H9 (cell line): ENCODE measurements around the gene TLK2. TPM values are rescaled to one million over a fixed set of nuclear protein-coding genes. Genes with fewer than 3 reads are reported as not detected.
"Not testable (repeated sequence)": the region's sequence is repeated elsewhere in the genome, so short reads cannot be mapped to it uniquely, and the experiment has no call there.

Experiments
- DNase-seq: peaks from one replicate; pipeline ENCODE4 v3.0.0-alpha.2; 2017
- H2AFZ ChIP-seq: one replicate; pipeline ENCODE4 v1.6.1; 2013; ENCODE audit warnings: mild to moderate bottlenecking, low read length, control low read depth, moderate library complexity
- H2AK5ac ChIP-seq: 2 replicates; pipeline ENCODE4 v1.6.1; 2013; ENCODE audit warnings: low read length, control low read depth, mixed read lengths; ENCODE audit not compliant: insufficient read length
- H2BK120ac ChIP-seq: one replicate; pipeline ENCODE4 v1.6.1; 2013; ENCODE audit warnings: low read depth, mild to moderate bottlenecking, low read length, control low read depth, inconsistent platforms; ENCODE audit not compliant: poor library complexity, severe bottlenecking
- H2BK12ac ChIP-seq: 2 replicates; pipeline ENCODE4 v1.6.1; 2013; ENCODE audit warnings: low read length, control low read depth, mixed read lengths, low read depth; ENCODE audit not compliant: insufficient read length
- H2BK15ac ChIP-seq: 2 replicates; pipeline ENCODE4 v1.6.1; 2013; ENCODE audit warnings: low read depth, low read length, control low read depth
- H2BK20ac ChIP-seq: one replicate; pipeline ENCODE4 v1.6.1; 2013; ENCODE audit warnings: low read depth, mild to moderate bottlenecking, low read length, control low read depth, inconsistent platforms; ENCODE audit not compliant: poor library complexity, severe bottlenecking
- H2BK5ac ChIP-seq: 2 replicates; pipeline ENCODE4 v1.6.1; 2013; ENCODE audit warnings: low read length, control low read depth, mixed read lengths; ENCODE audit not compliant: insufficient read length
- H3K14ac ChIP-seq: 2 replicates; pipeline ENCODE4 v1.6.1; 2013; ENCODE audit warnings: low read length, control low read depth; ENCODE audit not compliant: insufficient read depth
- H3K18ac ChIP-seq: 2 replicates; pipeline ENCODE4 v1.6.1; 2013; ENCODE audit warnings: low read depth, mild to moderate bottlenecking, mixed read lengths, low read length, control low read depth; ENCODE audit not compliant: insufficient read length
- H3K23ac ChIP-seq: 2 replicates; pipeline ENCODE4 v1.6.1; 2013; ENCODE audit warnings: low read length, control low read depth, mixed read lengths, low read depth; ENCODE audit not compliant: insufficient read length
- H3K23me2 ChIP-seq: 2 replicates; pipeline ENCODE4 v1.6.1; 2013; ENCODE audit warnings: low read depth, mild to moderate bottlenecking, mixed read lengths, low read length, control low read depth; ENCODE audit not compliant: insufficient read length, poor library complexity, severe bottlenecking
- H3K27ac ChIP-seq: 2 replicates; pipeline ENCODE4 v1.5.1; 2013; ENCODE audit warnings: low read length, control low read depth, mixed read lengths, low read depth; ENCODE audit not compliant: insufficient read length
- H3K27me3 ChIP-seq: 2 replicates; pipeline ENCODE4 v1.6.1; 2013; ENCODE audit warnings: low read length, control low read depth, inconsistent platforms; ENCODE audit not compliant: insufficient read depth
- H3K4ac ChIP-seq: 2 replicates; pipeline ENCODE4 v1.6.1; 2013; ENCODE audit warnings: low read depth, mild to moderate bottlenecking, control low read depth, inconsistent platforms, low read length, moderate library complexity
- H3K4me1 ChIP-seq: 2 replicates; pipeline ENCODE4 v1.6.1; 2013; ENCODE audit warnings: low read length, control low read depth, inconsistent platforms; ENCODE audit not compliant: insufficient read depth
- H3K4me2 ChIP-seq: 2 replicates; pipeline ENCODE4 v1.6.1; 2013; ENCODE audit warnings: low read length, control low read depth, mixed read lengths; ENCODE audit not compliant: insufficient read length, insufficient read depth
- H3K56ac ChIP-seq: 2 replicates; pipeline ENCODE4 v1.6.1; 2013; ENCODE audit warnings: low read depth, mild to moderate bottlenecking, mixed read lengths, low read length, control low read depth; ENCODE audit not compliant: insufficient read length
- H3K79me1 ChIP-seq: 2 replicates; pipeline ENCODE4 v1.6.1; 2013; ENCODE audit warnings: low read depth, mild to moderate bottlenecking, moderate library complexity, low read length, control low read depth, inconsistent platforms; ENCODE audit not compliant: insufficient read depth, poor library complexity, severe bottlenecking
- H3K79me2 ChIP-seq: 2 replicates; pipeline ENCODE4 v1.6.1; 2013; ENCODE audit warnings: low read length, control low read depth, inconsistent platforms; ENCODE audit not compliant: insufficient read depth
- H3K9ac ChIP-seq: 2 replicates; pipeline ENCODE4 v1.6.1; 2013; ENCODE audit warnings: low read length, control low read depth, mixed read lengths; ENCODE audit not compliant: insufficient read length; ENCODE audit errors: extremely low read depth
- H3K9me3 ChIP-seq: one replicate; pipeline ENCODE4 v1.6.1; 2013; ENCODE audit warnings: low read depth, low read length, inconsistent platforms; ENCODE audit not compliant: control insufficient read depth
- H3T11ph ChIP-seq: one replicate; pipeline ENCODE4 v1.6.1; 2013; ENCODE audit warnings: mild to moderate bottlenecking, low read length, control low read depth, inconsistent platforms
- H4K20me1 ChIP-seq: one replicate; pipeline ENCODE4 v1.6.1; 2013; ENCODE audit not compliant: control insufficient read depth, insufficient read length, insufficient read depth
- H4K5ac ChIP-seq: 2 replicates; pipeline ENCODE4 v1.6.1; 2013; ENCODE audit warnings: low read depth, mild to moderate bottlenecking, mixed read lengths, low read length, control low read depth; ENCODE audit not compliant: insufficient read length
- H4K8ac ChIP-seq: replicated peaks from 2 replicates; pipeline ENCODE4 v1.6.1; 2013; ENCODE audit warnings: low read length, control low read depth, mixed read lengths, low read depth; ENCODE audit not compliant: insufficient read length
- H4K91ac ChIP-seq: 2 replicates; pipeline ENCODE4 v1.6.1; 2013; ENCODE audit warnings: low read depth, mild to moderate bottlenecking, moderate library complexity, mixed read lengths, low read length, control low read depth; ENCODE audit not compliant: insufficient read length
- H3K27ac Mint-ChIP-seq, 3 experiments: 2 replicates in 2 of 3; 3 replicates in 1 of 3; pipeline ENCODE4 v1.8.0; 2020 to 2021; ENCODE audit warnings: mixed read lengths in 3 of 3, mild to moderate bottlenecking in 1 of 3, moderate library complexity in 1 of 3
- H3K27me3 Mint-ChIP-seq: 2 replicates; pipeline ENCODE4 v1.8.0; 2021; ENCODE audit warnings: low read depth, mild to moderate bottlenecking, moderate library complexity, mixed read lengths
- H3K36me3 Mint-ChIP-seq, 3 experiments: 2 replicates in 2 of 3; 3 replicates in 1 of 3; pipeline ENCODE4 v1.8.0; 2020 to 2021; ENCODE audit warnings: low read depth in 3 of 3, mixed read lengths in 3 of 3; ENCODE audit not compliant: insufficient read depth in 1 of 3
- H3K4me1 Mint-ChIP-seq, 2 experiments: 2 replicates each; pipeline ENCODE4 v1.8.0; 2020; ENCODE audit warnings: mixed read lengths in 2 of 2
- H3K4me3 Mint-ChIP-seq, 2 experiments: 2 replicates in 1 of 2; 3 replicates in 1 of 2; pipeline ENCODE4 v1.8.0; 2020 to 2021; ENCODE audit warnings: mild to moderate bottlenecking in 2 of 2, mixed read lengths in 2 of 2, moderate library complexity in 1 of 2
- H3K9me3 Mint-ChIP-seq, 2 experiments: 2 replicates in 1 of 2; 3 replicates in 1 of 2; pipeline ENCODE4 v1.8.0; 2020; ENCODE audit warnings: mild to moderate bottlenecking in 2 of 2, mixed read lengths in 2 of 2, moderate library complexity in 1 of 2
- CTCF ChIP-seq: fragments of 200-600 bp; sonication (generic); conservative IDR thresholded peaks from 3 replicates; pipeline ENCODE4 v1.8.0; 2021; ENCODE audit warnings: antibody characterized with exemption, mild to moderate bottlenecking
- WGBS: extraction: QIAGEN DNeasy Blood & Tissue Kit; methylation state at CpG from one replicate; pipeline ENCODE4 v1.1.7; 2013; ENCODE audit warnings: missing lambda C conversion rate, low lambda C conversion rate, mixed read lengths; ENCODE audit not compliant: insufficient read length; ENCODE audit errors: extremely low coverage; 5-methylcytosine and 5-hydroxymethylcytosine counted together
- total RNA-seq: library from RNA; stranded (reverse); gene quantifications from 2 replicates; pipeline ENCODE4 v1.2.1, GENCODE V29; 2021

The TLK2 gene
- total RNA-seq, 1 experiment from 2014 or later: 63.7 TPM

GRCh38 chr17:62591333-62591732 is 112.7 kb downstream of the TLK2 start:
- no peak overlapping the region for H4K5ac ChIP-seq
- Mint-ChIP-seq H3K4me3 (no peak overlapping the region), H3K4me1 (no peaks in the 10 kb centered on the region), H3K9me3 (peaks cover 5% of the 10 kb centered on the region in 2 experiments; a peak in 4 of 5 replicates), H3K27ac (peak overlapping the region in 1 of 3 experiments; percentile 75; a peak in 1 of 7 replicates), H3K36me3 (peaks cover 16 to 52% (median 43%) of the 10 kb centered on the region in 3 experiments), H3K27me3 (no peaks in the 10 kb centered on the region)
- H3K23me2 ChIP-seq: no peaks in the 10 kb centered on the region
- no peak overlapping the region for H3K56ac ChIP-seq
- no peaks in the 10 kb centered on the region for H3K27me3 ChIP-seq
- H3K9ac ChIP-seq: no peak overlapping the region
- H3K4ac ChIP-seq: no peak overlapping the region
- no peak for DNase-seq
- H3K4me1 ChIP-seq: no peaks in the 10 kb centered on the region
- H4K91ac ChIP-seq: no peak overlapping the region
- H2BK15ac ChIP-seq: no peak overlapping the region
- H3K79me2 ChIP-seq: no peaks in the 10 kb centered on the region
- H3K4me2 ChIP-seq: no peak overlapping the region
- H2AK5ac ChIP-seq: no peak overlapping the region
- no peak overlapping the region for H3T11ph ChIP-seq
- no peak overlapping the region; the same call in 1 of the 2 replicates for H3K14ac ChIP-seq
- H2BK12ac ChIP-seq: no peak overlapping the region
- no peaks in the 10 kb centered on the region for H3K79me1 ChIP-seq
- H2BK5ac ChIP-seq: no peak overlapping the region
- no peak overlapping the region for H4K8ac ChIP-seq
- no peaks in the 10 kb centered on the region for H3K9me3 ChIP-seq
- H3K27ac ChIP-seq: no peak overlapping the region
- no CpG with 5 or more reads among the region's 6 CpGs for WGBS
- no peak overlapping the region for H3K18ac ChIP-seq
- no peak overlapping the region for H2BK120ac ChIP-seq
- TF ChIP-seq CTCF: no peak
- H4K20me1 ChIP-seq: no peaks in the 10 kb centered on the region
- H3K23ac ChIP-seq: no peak overlapping the region
- H2BK20ac ChIP-seq: no peak overlapping the region
- H2AFZ ChIP-seq: no peak overlapping the region

GRCh38 chr17:62591822-62592221 is 113.2 kb downstream of the TLK2 start:
- no CpG with 5 or more reads among the region's 11 CpGs for WGBS
- H3K27ac ChIP-seq, H4K8ac ChIP-seq: not testable (repeated sequence)

More at GRCh38 chr17:62591822-62592221, 113.2 kb downstream of the TLK2 start:
- H2AK5ac ChIP-seq, H2BK5ac ChIP-seq, H2BK12ac ChIP-seq, H2BK20ac ChIP-seq, H3K27ac Mint-ChIP-seq, H3K27me3 ChIP-seq, H3K79me1 ChIP-seq, H3T11ph ChIP-seq, H3K4me1 Mint-ChIP-seq, H3K23ac ChIP-seq, H4K20me1 ChIP-seq, H3K4me3 Mint-ChIP-seq, H3K9ac ChIP-seq, H3K14ac ChIP-seq, H3K4me2 ChIP-seq, H4K5ac ChIP-seq, H3K4ac ChIP-seq, H3K18ac ChIP-seq, DNase-seq, H3K9me3 ChIP-seq, H2BK120ac ChIP-seq, H3K27me3 Mint-ChIP-seq, H2AFZ ChIP-seq, H4K91ac ChIP-seq, H3K23me2 ChIP-seq, H3K9me3 Mint-ChIP-seq, H2BK15ac ChIP-seq, H3K4me1 ChIP-seq, H3K79me2 ChIP-seq, H3K56ac ChIP-seq: not testable (repeated sequence)
- peaks cover 21 to 54% (median 47%) of the 10 kb centered on the region in 3 experiments for H3K36me3 Mint-ChIP-seq
